NCI-H2196 treated with DMSO at 0.1 percent for 48 hours (cell line): ENCODE data around the gene CDH12.

ENCODE experiments used
- DNase-seq: peaks from one replicate; lab custom pipeline; 2025; ENCODE audit not compliant: unreplicated experiment; lab: John Stamatoyannopoulos, UW

The CDH12 gene

GRCh38 chr5:21847300-21847699, 1005.8 kb downstream of the CDH12 start:
- no peak for DNase-seq

- DNase-seq = no peak
Observed at GRCh38 chr5:21844960-21845359, 1008.2 kb downstream of the CDH12 start.

- DNase-seq = no peak
Observed at GRCh38 chr5:21834863-21835262, 1018.3 kb downstream of the CDH12 start.

- DNase-seq = no peak
Observed at GRCh38 chr5:21831145-21831787, 1021.9 kb downstream of the CDH12 start.

- DNase-seq = no peak
Observed at GRCh38 chr5:21826884-21827283, 1026.3 kb downstream of the CDH12 start.

GRCh38 chr5:21823588-21823987, 1029.6 kb downstream of the CDH12 start:
- DNase-seq = no peak

- DNase-seq = no peak
Observed at GRCh38 chr5:21823076-21823574, 1030.0 kb downstream of the CDH12 start.

- no peak for DNase-seq
Observed at GRCh38 chr5:21820527-21820926, 1032.6 kb downstream of the CDH12 start.

GRCh38 chr5:21818370-21818720, 1034.8 kb downstream of the CDH12 start:
- no peak for DNase-seq

GRCh38 chr5:21817668-21818369, 1035.3 kb downstream of the CDH12 start:
- DNase-seq = no peak

GRCh38 chr5:21810737-21811316, 1042.3 kb downstream of the CDH12 start:
- no peak for DNase-seq

GRCh38 chr5:21809611-21810010, 1043.5 kb downstream of the CDH12 start:
- no peak for DNase-seq

GRCh38 chr5:21807953-21808352, 1045.2 kb downstream of the CDH12 start:
- DNase-seq = no peak

GRCh38 chr5:21806943-21807342, 1046.2 kb downstream of the CDH12 start:
- no peak for DNase-seq

GRCh38 chr5:21806271-21806670, 1046.9 kb downstream of the CDH12 start:
- no peak for DNase-seq

GRCh38 chr5:21802869-21803490, 1050.2 kb downstream of the CDH12 start:
- peak; percentile 20 for DNase-seq

GRCh38 chr5:21802100-21802499, 1051.0 kb downstream of the CDH12 start:
- DNase-seq = no peak

GRCh38 chr5:21792748-21793147, 1060.4 kb downstream of the CDH12 start:
- no peak for DNase-seq

GRCh38 chr5:21791304-21791703, 1061.8 kb downstream of the CDH12 start:
- DNase-seq = no peak

GRCh38 chr5:21784487-21784886, 1068.7 kb downstream of the CDH12 start:
- no peak for DNase-seq

- DNase-seq = no peak
Observed at GRCh38 chr5:21783074-21783679, 1070.0 kb downstream of the CDH12 start.
